Breast epithelium (tissue), 3 donors: ENCODE results near the gene RNASE13.

Experiments used
- POLR2A ChIP-seq: fragments of 450-650 bp; IDR thresholded peaks from one replicate; pipeline ENCODE4 v1.6.1; 2016; ENCODE audit warnings: antibody characterized with exemption, mild to moderate bottlenecking, moderate library complexity
- POLR2AphosphoS5 ChIP-seq, 3 donors: sonication (generic); formaldehyde crosslinking; IDR thresholded peaks; one replicate each; pipeline ENCODE4 v1.6.1; 2017; ENCODE audit warnings: antibody characterized with exemption in 3 of 3
- TF ChIP-seq, protein P1 (sequence below), 3 donors: fragments of 450-650 bp; IDR thresholded peaks; one replicate each; pipeline ENCODE4 v1.5.1; 2016 to 2017; ENCODE audit warnings: antibody characterized with exemption in 3 of 3, mild to moderate bottlenecking in 3 of 3, moderate library complexity in 3 of 3

DNA sequence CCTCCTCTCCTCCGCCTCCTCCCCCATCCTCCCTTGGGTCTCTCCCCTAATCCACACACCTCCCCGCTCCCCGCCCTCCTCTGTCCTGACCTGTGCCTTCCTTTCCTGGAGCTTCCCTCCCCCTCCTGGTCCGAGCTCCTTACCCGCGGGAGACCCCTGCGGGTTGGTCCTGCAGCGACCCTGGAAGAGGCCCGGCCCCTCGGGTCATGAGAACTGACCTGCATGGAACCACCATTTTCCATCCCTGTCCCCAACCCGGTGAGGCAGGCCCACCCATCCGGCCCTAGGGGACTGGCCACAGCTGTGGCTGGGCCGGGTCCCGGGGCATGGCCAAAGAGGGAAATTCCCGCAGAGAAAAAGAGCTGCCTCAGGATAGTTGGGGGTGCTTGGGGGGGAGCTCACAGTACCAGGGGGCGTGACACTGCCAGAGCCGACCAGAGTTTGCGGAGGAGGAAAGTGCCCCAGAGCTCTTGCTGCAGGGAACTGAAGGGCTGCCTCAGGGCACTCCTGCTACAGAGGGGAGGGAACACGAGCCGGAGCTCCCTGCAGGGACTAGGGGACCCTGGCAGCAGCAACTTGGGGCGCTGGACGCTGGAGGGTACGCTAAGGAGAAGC is 36.1 kb upstream of the RNASE13 start:
- TF ChIP-seq, protein P1, sequence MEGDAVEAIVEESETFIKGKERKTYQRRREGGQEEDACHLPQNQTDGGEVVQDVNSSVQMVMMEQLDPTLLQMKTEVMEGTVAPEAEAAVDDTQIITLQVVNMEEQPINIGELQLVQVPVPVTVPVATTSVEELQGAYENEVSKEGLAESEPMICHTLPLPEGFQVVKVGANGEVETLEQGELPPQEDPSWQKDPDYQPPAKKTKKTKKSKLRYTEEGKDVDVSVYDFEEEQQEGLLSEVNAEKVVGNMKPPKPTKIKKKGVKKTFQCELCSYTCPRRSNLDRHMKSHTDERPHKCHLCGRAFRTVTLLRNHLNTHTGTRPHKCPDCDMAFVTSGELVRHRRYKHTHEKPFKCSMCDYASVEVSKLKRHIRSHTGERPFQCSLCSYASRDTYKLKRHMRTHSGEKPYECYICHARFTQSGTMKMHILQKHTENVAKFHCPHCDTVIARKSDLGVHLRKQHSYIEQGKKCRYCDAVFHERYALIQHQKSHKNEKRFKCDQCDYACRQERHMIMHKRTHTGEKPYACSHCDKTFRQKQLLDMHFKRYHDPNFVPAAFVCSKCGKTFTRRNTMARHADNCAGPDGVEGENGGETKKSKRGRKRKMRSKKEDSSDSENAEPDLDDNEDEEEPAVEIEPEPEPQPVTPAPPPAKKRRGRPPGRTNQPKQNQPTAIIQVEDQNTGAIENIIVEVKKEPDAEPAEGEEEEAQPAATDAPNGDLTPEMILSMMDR (IDR thresholded peaks at IDR 0.05), result no peak
- TF ChIP-seq POLR2A (no peak), POLR2AphosphoS5 (IDR thresholded peaks at IDR 0.05) (no peak)
